HG03095 (cell line): ENCODE data around the gene TRIM71.
"Not testable (repeated sequence)": the region's sequence is repeated elsewhere in the genome, so short reads cannot be mapped to it uniquely, and the experiment has no call there.

Experiments
- ATAC-seq: cut with Tn5 transposase; IDR thresholded peaks from one replicate; pipeline ENCODE4 v1.9.1; 2021; ENCODE audit warnings: moderate library complexity; ENCODE audit not compliant: unreplicated experiment

The TRIM71 gene

GRCh38 chr3:32886911-32887310 lies 69.1 kb downstream of the TRIM71 start:
- no peak for ATAC-seq

- ATAC-seq = peak; percentile 95
Observed at GRCh38 chr3:32888739-32889138, 70.9 kb downstream of the TRIM71 start.

GRCh38 chr3:32890420-32891276 lies 72.9 kb downstream of the TRIM71 start:
- no peak for ATAC-seq

GRCh38 chr3:32891365-32891764 lies 73.6 kb downstream of the TRIM71 start:
- ATAC-seq = no peak

- no peak for ATAC-seq
Observed at GRCh38 chr3:32892625-32893598, 75.1 kb downstream of the TRIM71 start.

GRCh38 chr3:32894977-32895376 lies 77.2 kb downstream of the TRIM71 start:
- no peak for ATAC-seq

GRCh38 chr3:32895701-32896100 lies 77.9 kb downstream of the TRIM71 start:
- no peak for ATAC-seq

- no peak for ATAC-seq
Observed at GRCh38 chr3:32896143-32896542, 78.3 kb downstream of the TRIM71 start.

- ATAC-seq = no peak
Observed at GRCh38 chr3:32897001-32897601, 79.3 kb downstream of the TRIM71 start.

- ATAC-seq = no peak
Observed at GRCh38 chr3:32897981-32898623, 80.3 kb downstream of the TRIM71 start.

GRCh38 chr3:32899265-32899664 lies 81.5 kb downstream of the TRIM71 start:
- no peak for ATAC-seq

- ATAC-seq = no peak
Observed at GRCh38 chr3:32901005-32901932, 83.5 kb downstream of the TRIM71 start.

GRCh38 chr3:32902887-32903371 lies 85.1 kb downstream of the TRIM71 start:
- not testable (repeated sequence) for ATAC-seq

GRCh38 chr3:32903953-32904352 lies 86.2 kb downstream of the TRIM71 start:
- ATAC-seq = no peak

- no peak for ATAC-seq
Observed at GRCh38 chr3:32909999-32910398, 92.2 kb downstream of the TRIM71 start.

- no peak for ATAC-seq
Observed at GRCh38 chr3:32910954-32911353, 93.2 kb downstream of the TRIM71 start.

GRCh38 chr3:32912046-32912445 lies 94.2 kb downstream of the TRIM71 start:
- no peak for ATAC-seq

GRCh38 chr3:32913790-32914446 lies 96.1 kb downstream of the TRIM71 start:
- ATAC-seq = no peak

GRCh38 chr3:32919920-32920319 lies 102.1 kb downstream of the TRIM71 start:
- ATAC-seq = no peak
